GM12872 (cell line): Measurements from ENCODE around the gene HES7.

Source experiments
- CTCF ChIP-seq: IDR thresholded peaks from 3 replicates; pipeline ENCODE4 v1.5.1; 2011; ENCODE audit warnings: low read depth, mild to moderate bottlenecking, low read length, moderate library complexity; ENCODE audit not compliant: insufficient read depth

The HES7 gene

GRCh38 chr17:8082292-8082691 lies 41.6 kb downstream of the HES7 start:
- TF ChIP-seq CTCF: no peak

GRCh38 chr17:8081876-8082275 lies 42.0 kb downstream of the HES7 start:
- no peak for TF ChIP-seq CTCF

- TF ChIP-seq CTCF: no peak
Measured at GRCh38 chr17:8080799-8081219, 43.1 kb downstream of the HES7 start.

- no peak for TF ChIP-seq CTCF
Measured at GRCh38 chr17:8080208-8080798, 43.6 kb downstream of the HES7 start.

GRCh38 chr17:8079291-8080207 lies 44.4 kb downstream of the HES7 start:
- peak; percentile 92 for TF ChIP-seq CTCF

GRCh38 chr17:8076502-8077266 lies 47.2 kb downstream of the HES7 start:
- no peak for TF ChIP-seq CTCF
